GM06990 (cell line): ENCODE results near the gene PRKAA1.
A peak's percentile ranks its signal among the peaks of the same experiment; 100 is the strongest.

Source experiments
- DNase-seq: peaks from one replicate; pipeline ENCODE4 v3.0.0-alpha.2; 2011; ENCODE audit not compliant: insufficient read length; ENCODE audit errors: extremely low read depth
- H3K27me3 ChIP-seq: replicated peaks from 2 replicates; pipeline ENCODE4 v1.6.0; 2011; ENCODE audit warnings: low read length; ENCODE audit not compliant: control insufficient read depth, insufficient read depth
- H3K36me3 ChIP-seq: 2 replicates; pipeline ENCODE4 v1.5.1; 2011; ENCODE audit warnings: low read length; ENCODE audit not compliant: control insufficient read depth, insufficient read depth
- H3K4me3 ChIP-seq: replicated peaks from 2 replicates; pipeline ENCODE4 v1.5.1; 2011; ENCODE audit warnings: low read depth, mild to moderate bottlenecking, control low read depth, low read length
- CTCF ChIP-seq: IDR thresholded peaks from 2 replicates; pipeline ENCODE4 v1.5.1; 2011; ENCODE audit warnings: low read length, control low read depth, mild to moderate bottlenecking, inconsistent platforms; ENCODE audit not compliant: insufficient read depth, poor library complexity, severe bottlenecking

Gene PRKAA1

GRCh38 chr5:40754381-40755092 lies 43.6 kb downstream of the PRKAA1 start:
- Histone ChIP-seq H3K4me3 (peak overlapping the region; percentile 85), H3K36me3 (no peaks in the 10 kb centered on the region), H3K27me3 (no peaks in the 10 kb centered on the region)
- DNase-seq, result no peak
- TF ChIP-seq CTCF, result no peak

GRCh38 chr5:40746703-40747102 lies 51.5 kb downstream of the PRKAA1 start:
- Histone ChIP-seq H3K27me3 (no peaks in the 10 kb centered on the region), H3K36me3 (no peaks in the 10 kb centered on the region), H3K4me3 (no peak overlapping the region)
- no peak for TF ChIP-seq CTCF
- no peak for DNase-seq

GRCh38 chr5:40743771-40744170 lies 54.4 kb downstream of the PRKAA1 start:
- no peaks in the 10 kb centered on the region; the same call in 1 of the 2 replicates for H3K36me3 ChIP-seq
- TF ChIP-seq CTCF, result no peak
- H3K27me3 ChIP-seq, result no peaks in the 10 kb centered on the region
- H3K4me3 ChIP-seq, result no peak overlapping the region
- DNase-seq, result no peak

- no peak for TF ChIP-seq CTCF
- Histone ChIP-seq H3K4me3 (no peak overlapping the region), H3K36me3 (no peaks in the 10 kb centered on the region; the same call in 1 of the 2 replicates), H3K27me3 (no peaks in the 10 kb centered on the region)
- no peak for DNase-seq
These were observed 59.7 kb downstream of the PRKAA1 start for GRCh38 chr5:40738502-40738901.

GRCh38 chr5:40736103-40736875 lies 61.9 kb downstream of the PRKAA1 start:
- Histone ChIP-seq H3K27me3 (no peaks in the 10 kb centered on the region), H3K4me3 (no peak overlapping the region), H3K36me3 (no peaks in the 10 kb centered on the region; the same call in 1 of the 2 replicates)
- TF ChIP-seq CTCF, result peak; percentile 71
- no peak for DNase-seq
